GM21529 (cell line): Measurements from ENCODE around the gene FUBP1.
"Not testable (repeated sequence)": the region's sequence is repeated elsewhere in the genome, so short reads cannot be mapped to it uniquely, and the experiment has no call there.

Experiments used
- ATAC-seq: cut with Tn5 transposase; IDR thresholded peaks from one replicate; pipeline ENCODE4 v1.9.1; 2021; ENCODE audit not compliant: unreplicated experiment

Gene FUBP1

DNA sequence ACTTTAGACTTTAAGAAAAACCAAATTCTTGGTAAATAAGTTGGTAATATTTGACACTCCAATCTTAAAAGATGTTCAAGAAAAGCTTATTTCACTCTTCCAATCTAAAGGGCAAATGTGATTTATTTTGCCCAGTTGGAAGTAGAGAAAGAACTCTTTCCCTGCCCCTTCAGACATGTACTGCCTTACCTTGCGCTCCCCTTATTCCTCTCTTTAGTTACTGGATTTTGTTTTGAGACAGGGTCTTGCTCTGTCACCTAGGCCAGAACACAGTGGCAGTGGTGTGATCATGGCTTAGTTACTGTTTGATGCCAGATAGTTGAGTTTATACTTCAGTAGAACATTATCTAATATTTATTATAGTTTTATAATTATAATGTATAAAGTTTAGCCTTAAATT, 27.5 kb downstream of the FUBP1 start:
- ATAC-seq, result no peak

DNA sequence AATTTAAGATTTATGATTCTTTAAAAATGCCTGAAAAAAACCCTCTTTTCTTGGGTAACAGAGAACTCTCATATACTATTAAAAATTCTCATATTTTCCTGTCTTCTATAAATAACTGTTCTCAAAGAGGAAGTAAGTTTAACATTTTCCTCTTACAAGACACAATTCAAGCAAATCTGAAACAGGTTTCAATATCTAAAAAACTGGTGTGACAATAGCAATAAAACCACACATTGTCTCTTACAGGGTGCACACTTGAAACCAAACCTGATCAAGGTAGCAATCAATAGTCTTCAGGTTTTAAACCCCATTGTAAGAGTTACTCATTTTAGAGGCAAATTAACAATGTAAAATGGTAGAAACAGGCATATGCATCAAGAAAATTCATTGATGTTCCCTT, 28.0 kb downstream of the FUBP1 start:
- peak; percentile 78 for ATAC-seq

DNA sequence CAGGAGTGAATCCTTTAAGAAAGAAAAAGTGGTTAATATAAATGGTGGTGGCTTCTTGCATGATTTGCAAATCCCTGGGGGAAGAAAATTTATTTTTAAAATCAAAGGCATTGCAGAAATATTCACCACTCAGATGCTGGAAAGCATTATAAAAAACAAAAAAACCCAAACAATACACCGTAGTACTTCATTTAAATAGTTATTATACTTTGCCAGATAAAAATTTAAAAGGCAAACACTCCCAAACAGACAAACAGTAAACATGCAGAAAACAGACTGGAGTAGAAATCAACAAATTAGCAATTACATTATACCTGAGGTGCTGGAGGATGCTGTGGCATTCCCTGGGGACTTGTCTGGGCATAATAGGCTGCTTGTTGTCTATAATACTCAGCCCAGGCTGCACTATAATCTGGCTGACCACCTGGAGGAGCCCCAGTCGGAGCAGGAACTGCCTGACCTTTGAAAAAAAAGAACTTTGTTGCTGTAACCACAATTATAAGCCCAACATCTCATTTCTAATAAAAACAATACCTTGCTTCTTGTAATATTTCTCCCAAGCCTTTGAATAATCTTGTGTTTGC, 29.9 kb downstream of the FUBP1 start:
- no peak for ATAC-seq

DNA sequence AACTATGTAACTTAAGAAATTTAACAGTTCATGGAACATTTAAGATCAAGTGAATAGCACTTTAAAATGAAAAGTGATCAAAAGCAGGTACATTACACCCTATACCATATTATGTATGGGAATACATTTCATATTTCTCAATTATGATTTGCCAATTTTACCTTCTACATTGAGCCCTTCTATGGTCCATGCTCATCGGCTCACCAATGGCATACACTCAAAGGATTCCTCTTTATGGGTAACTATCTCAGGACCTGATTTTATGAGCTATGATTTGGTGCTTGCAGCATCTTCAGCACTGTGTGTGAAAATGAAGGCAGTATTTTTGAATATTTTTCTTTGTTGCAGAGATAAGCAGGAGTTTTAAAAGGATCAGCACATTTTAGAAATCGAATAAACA, 33.5 kb downstream of the FUBP1 start:
- ATAC-seq, result no peak

DNA sequence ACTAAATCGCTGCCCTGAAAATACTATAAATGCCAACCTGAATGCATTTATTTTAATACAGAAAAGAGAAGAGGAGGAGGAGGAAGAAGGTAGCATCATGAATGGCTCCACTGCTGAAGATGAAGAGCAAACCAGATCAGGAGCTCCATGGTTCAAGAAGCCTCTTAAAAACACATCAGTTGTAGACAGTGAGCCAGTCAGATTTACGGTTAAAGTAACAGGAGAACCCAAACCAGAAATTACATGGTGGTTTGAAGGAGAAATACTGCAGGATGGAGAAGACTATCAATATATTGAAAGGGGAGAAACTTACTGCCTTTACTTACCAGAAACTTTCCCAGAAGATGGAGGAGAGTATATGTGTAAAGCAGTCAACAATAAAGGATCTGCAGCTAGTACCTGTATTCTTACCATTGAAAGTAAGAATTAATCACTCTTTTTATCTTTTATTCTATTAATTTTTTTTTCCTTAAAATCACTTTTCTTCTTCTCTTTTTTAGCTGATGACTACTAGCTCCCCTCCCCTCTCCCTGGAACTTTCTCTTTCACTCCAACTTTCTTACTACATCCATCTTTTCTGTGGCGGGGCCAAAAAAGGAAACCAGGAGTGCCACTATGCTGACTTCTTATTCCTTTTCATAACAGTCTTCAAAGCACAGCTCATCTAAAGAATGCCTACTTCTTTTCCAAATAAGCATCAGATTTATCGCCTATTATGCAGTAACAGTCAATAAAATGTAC, 36.3 kb downstream of the FUBP1 start:
- no peak for ATAC-seq

DNA sequence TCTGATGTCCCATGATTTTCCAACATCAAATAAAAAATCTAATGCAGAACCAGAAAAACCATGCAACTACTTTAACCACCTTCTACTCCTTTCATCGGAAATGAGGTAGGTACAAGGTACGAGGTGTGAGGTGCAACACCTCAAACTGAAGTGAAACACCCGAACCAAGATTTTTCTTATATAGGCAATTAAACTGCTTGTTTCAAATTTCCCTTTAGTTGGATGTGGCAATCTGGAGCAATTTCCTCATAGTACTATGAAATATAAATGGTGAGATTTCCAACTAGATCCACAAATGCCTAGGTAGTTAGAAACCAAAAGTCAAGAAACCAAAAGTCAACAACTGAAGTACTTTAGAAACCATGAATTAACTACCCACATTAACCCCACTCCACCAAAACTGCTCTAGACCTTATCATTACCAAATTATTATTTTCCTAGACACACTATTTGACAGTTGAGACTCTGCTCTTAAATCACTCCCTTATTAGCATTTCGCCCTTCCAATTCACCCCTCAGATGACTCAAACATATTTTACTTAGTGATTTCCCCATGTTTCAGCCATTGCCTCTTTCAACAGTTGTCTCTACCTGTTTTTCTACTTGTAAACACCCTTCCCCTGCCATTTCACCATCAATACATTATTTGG, 37.8 kb downstream of the FUBP1 start:
- ATAC-seq, result no peak

DNA sequence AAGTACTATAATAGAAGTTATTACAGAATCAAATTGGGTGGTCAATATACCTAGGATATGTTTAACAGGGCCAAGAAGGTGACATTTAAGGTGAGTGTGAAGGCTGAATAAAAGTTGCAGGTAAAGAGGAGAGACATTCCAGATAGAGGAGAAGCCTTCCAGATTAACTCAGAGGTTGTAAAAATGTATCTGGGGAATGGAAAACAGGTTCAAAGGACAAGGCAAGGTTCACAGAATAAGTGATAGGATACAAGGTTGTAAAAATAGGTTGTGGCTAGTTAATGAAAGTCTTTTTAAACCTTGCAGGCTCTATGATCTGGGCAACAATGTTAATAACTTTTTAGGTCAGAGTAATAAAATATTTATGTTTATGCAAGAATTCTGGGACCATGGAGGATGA, 40.2 kb downstream of the FUBP1 start:
- ATAC-seq, result no peak

DNA sequence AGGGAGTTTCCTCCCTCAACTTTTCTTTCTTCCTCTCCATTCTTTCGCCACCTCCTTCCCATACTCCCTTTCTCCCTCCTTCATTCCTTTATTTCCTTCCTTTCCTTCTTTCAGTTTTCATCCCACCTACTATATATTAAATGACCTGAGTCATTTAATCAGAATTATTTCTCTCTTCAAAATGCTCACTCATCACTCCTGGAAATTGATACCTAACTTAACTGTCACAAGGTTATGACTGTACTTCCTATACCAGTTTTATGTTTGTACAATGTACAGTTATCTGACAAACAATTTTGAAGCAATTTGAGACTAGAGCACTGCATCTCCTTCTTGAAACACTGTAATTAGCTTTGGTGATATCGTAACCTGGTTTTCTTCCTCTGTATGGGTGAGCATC, 49.1 kb downstream of the FUBP1 start:
- no peak for ATAC-seq

DNA sequence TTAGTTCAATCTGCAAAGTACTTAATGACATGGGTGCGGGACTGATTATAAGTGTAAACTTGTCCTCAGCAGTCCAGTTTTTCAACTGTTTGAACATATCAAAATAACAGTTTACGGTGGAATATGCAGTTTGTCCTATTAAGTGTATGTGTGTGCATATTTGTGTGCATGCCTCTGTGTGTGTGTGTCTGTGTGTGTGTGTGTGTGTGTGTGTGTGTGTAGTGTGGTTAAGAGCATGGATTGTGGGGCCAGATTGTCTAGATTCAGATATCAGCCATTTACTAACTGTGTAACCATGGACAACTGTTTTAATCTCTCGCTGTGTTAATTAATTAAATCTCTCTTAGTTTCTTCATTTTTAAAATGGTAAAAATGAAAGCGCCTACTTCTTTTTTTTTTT, 51.5 kb downstream of the FUBP1 start:
- no peak for ATAC-seq

DNA sequence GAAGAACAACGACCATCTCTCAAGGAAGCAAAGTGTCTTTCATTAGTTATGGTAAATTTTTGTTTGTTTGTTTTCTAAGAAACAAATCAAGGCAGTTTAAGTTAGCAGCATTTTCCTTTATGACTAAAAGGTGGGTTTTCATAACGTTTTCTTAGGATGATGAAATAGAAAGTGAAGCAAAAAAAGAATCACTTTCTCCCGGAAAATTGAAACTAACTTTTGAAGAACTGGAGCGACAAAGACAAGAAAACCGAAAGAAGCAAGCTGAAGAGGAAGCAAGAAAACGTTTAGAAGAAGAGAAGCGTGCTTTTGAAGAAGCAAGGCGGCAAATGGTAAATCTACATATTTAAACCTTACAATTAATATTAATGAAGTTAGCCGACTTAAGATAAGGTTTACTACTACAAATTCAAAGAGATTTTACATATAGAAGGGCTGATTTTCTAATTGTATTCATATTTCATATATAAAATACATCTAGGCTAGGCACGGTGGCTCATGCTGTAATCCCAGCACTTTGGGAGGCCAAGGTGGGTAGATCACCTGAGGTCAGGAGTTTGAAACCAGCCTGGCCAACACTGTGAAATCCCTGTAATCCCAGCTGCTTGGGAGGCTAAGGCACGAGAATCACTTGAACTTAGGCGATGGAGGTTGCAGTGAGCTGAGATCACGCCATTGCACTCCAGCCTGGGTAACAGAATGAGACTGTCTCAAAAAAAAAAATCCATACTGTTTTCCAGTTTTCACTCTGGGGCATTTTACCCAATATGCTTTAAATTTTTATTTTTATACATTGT, 52.1 kb downstream of the FUBP1 start:
- peak; percentile 69 for ATAC-seq

DNA sequence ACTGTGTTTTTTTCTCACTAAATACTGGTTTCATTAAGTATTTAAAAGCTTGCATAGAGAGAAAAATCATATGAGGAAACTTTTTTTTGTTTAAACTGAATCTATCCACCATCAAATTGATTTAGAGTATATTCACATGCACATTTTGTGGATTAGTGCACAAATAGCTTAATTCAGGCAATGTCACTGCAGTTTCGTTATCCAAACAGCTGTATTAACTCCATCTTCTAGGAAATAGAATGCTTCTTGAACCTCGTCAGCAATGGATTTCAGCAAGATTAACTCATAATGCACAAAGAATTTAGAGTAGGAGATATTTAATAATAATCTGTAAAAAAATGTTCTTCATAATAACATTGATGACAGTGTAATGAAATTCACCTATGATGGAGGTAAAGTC, 52.9 kb downstream of the FUBP1 start:
- no peak for ATAC-seq

DNA sequence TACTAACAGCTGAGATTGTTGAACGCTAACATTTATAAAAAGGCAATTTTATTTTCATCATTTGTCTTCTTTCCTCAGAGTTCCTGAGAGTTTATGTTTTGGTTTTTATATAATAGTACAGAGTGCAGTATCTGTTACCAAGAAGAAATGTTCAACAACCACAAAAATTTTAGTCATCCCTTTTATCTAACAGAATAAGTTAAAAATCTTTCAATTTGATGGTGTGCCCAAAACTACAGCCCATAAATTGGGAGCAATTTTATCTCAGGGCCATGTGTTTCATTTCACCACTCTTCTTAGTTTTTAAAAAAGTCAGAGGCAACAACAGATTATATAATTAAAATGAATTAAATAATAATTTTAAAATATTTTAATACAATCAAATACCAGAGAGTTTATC, 53.4 kb downstream of the FUBP1 start:
- ATAC-seq, result no peak

DNA sequence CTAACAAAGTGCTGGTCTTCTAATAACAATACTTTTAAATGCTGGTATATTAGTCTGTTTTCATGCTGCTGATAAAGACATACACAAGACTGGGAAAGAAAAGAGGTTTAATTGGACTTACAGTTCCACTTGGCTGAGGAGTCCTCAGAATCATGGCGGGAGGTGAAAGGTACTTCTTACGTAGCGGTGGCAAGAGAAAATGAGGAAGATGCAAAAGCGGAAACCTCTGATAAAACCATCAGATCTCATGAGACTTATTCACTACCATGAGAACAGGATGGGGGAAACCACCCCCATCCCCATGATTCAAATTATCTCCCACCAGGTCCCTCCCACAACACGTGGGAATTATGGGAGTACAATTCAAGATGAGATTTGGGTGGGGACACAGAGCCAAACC, 60.0 kb downstream of the FUBP1 start:
- ATAC-seq, result not testable (repeated sequence)

DNA sequence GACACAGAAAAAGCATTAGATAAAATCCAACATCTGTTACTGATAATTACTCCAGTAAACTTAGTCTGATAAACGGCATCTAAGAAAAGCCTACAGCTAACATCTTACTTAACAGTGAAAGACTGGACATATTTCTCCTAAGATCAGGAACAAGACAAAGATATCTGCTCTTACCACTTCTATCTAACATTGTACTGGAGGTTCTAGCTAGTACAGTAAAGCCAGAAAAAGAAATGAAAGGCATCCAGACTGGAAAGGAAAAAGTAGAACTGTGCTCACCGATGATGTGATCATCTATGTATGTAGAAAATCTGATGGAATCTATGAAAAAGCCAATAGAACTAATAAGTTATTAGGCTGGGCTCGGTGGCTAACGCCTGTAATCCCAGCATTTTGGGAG, 68.8 kb downstream of the FUBP1 start:
- no peak for ATAC-seq

DNA sequence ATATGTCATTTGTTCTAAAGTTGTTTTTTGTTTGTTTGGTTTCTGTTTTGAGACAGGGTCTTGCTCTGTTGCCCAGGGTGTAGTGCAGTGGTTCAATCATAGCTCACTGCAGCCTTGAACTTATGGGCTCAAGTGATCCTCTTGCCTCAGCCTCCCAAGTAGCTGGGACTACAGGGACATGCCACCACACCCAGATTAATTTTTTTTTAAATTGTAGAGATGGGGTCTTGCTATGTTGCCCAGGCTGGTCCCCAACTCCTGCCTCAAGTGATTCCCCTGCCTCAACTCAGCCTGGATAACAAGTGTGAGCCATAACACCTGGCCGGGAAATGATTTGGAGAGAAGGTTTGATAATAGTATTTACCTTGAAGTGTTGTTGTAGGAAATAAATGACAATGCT, 72.2 kb downstream of the FUBP1 start:
- ATAC-seq, result no peak

DNA sequence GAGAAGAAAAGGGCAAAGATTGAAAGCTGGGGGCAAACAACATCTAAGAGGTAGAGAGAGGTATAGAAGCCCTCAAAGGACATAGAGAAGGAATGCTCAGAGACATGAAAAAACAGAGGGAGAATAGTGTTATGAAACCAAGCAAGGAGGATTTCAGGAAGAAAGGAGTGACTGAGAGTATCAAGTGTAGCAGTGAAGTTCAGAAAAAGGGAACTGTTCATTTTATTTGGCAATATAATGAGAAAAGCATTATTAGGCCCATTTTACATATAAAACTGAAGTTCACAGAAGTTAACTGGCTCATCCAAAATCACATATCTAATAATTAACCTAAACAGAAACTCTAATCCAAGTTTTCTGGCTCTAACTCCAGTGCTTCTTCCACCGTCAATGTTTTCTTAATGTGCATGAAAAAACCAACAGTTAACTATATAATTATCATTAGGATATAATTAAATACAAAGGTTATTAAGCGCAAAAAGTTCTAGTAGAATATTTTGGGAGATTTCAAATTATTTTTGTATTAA, 72.8 kb downstream of the FUBP1 start:
- no peak for ATAC-seq

DNA sequence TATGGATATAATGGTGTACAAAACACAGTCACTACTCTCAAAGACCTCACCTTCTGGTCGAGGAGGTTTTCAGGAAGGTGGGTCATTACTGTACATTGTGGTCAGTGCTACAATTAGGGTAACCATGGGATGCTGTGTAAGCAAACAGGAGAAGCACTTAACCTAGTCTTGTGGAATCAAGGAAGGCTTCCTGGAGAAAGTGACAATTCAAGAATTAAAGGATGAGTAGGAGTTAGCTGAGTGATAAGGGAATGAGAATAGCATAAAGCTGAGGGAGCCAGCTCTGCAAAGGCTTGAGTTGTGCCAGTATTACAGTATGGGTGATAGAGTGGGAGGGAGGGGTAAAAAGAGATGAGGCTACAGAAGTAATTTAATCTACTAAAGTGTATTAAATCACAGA, 73.3 kb downstream of the FUBP1 start:
- ATAC-seq, result no peak

DNA sequence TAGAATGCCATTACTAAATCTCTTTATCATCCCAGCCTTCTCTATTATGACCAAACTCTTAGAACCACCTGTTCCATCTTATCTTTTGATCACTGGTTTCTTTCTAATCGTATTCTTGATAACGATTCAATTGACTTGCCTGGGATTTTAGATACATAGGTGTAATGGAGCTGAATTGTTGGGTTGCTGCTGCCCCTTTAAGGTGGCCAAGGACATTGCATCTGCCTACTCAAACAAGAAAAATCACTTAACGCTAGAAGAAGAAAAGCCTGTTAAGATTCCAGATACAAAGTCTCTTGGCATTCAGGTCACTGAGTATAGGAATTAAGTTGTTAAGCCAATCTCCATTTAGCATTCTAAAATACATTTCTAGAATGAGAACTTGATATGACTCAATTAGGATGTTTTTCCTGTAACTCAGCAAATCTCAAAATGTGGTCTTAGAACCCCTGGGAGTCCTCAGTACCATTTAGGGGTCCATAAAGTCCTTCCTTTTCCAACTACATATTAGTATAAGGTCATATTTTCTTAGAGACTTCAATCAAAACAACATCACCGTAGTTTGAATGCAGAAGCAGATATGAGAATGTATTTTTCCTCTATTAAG, 78.1 kb downstream of the FUBP1 start:
- ATAC-seq, result no peak

DNA sequence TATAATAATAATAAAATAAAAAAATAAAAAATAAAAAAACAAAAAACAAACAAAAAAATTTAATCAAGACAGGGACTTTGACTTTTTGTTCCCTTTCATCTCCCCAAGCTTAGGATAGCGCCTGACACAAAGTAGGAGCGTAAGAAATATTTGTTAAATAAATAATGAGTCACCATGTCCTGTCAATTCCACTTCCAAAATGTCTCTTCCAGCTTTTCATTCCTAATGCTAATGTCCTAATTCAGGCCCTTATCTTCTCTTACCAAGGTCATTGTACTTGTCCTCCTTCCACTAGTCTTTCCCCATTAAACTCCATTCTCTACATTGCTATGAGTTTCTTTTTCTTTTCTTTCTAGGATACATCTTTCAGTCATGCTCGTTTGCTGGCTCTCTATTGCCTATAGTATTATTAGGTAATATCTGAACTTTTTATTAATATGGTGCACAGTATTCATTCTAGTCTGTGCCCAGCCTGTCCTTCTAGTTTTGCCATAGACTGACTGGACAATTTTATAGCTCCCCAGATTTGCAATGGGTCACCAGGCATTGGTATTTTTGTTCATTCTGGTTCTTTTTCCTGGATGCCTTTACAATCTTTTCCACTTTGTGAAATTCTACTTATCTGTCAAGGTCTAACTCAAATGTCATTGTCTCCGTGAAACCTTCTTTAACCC, 79.1 kb downstream of the FUBP1 start:
- ATAC-seq, result no peak
